Measurements from ENCODE around the gene CCDC51. TPM values are rescaled to one million over a fixed set of nuclear protein-coding genes. Genes with fewer than 3 reads are reported as not detected.
A peak's percentile ranks its signal among the peaks of the same experiment; 100 is the strongest.

Gene CCDC51
- total RNA-seq, 1 experiment from 2014 or later: 18.9 TPM

GRCh38 chr3:48470286-48470685 is 30.4 kb upstream of the CCDC51 start:
- Mint-ChIP-seq H3K27me3 (ENCODE audit: unreplicated experiment) (no peaks in the 10 kb centered on the region), H3K9me3 (ENCODE audit: low read depth, unreplicated experiment) (no peaks in the 10 kb centered on the region), H3K4me1 (ENCODE audit: low read depth, unreplicated experiment) (peaks cover 25% of the 10 kb centered on the region), H3K27ac (ENCODE audit: unreplicated experiment) (no peak overlapping the region), H3K4me3 (ENCODE audit: low read depth, unreplicated experiment) (peak overlapping the region; percentile 27), H3K36me3 (ENCODE audit: insufficient read depth, unreplicated experiment) (peaks cover 53% of the 10 kb centered on the region)
- no TSS peak for BruUV-seq (replicated peaks)
- CTCF ChIA-PET: no interaction called here
- intact Hi-C loops (cut with micrococcal nuclease; ENCODE audit: unreplicated experiment): no loop called here
- DNase-seq: no peak
- TF ChIP-seq CTCF (IDR thresholded peaks at IDR 0.05; ENCODE audit: unreplicated experiment): no peak

GRCh38 chr3:48469046-48469915 is 29.4 kb upstream of the CCDC51 start:
- Mint-ChIP-seq H3K9me3 (ENCODE audit: low read depth, unreplicated experiment) (no peaks in the 10 kb centered on the region), H3K36me3 (ENCODE audit: insufficient read depth, unreplicated experiment) (peaks cover 56% of the 10 kb centered on the region), H3K27ac (ENCODE audit: unreplicated experiment) (no peak overlapping the region), H3K27me3 (ENCODE audit: unreplicated experiment) (no peaks in the 10 kb centered on the region), H3K4me3 (ENCODE audit: low read depth, unreplicated experiment) (peak overlapping the region; percentile 27), H3K4me1 (ENCODE audit: low read depth, unreplicated experiment) (peaks cover 26% of the 10 kb centered on the region)
- no TSS peak for BruUV-seq (replicated peaks)
- CTCF ChIA-PET: interaction anchor here (0.5 kb wide), 2 partner anchors 120 to 162 kb away, joined by 5 to 17 read pairs; no protein-coding TSS in a partner anchor
- DNase-seq: no peak
- intact Hi-C loops (cut with micrococcal nuclease; ENCODE audit: unreplicated experiment): no loop called here
- TF ChIP-seq CTCF (IDR thresholded peaks at IDR 0.05; ENCODE audit: unreplicated experiment): no peak

- peaks cover 50% of the 10 kb centered on the region for H3K36me3 Mint-ChIP-seq (ENCODE audit: insufficient read depth, unreplicated experiment)
- H3K27ac Mint-ChIP-seq (ENCODE audit: unreplicated experiment): peak overlapping the region; percentile 68
- BruUV-seq (replicated peaks): no TSS peak
- DNase-seq: no peak
- intact Hi-C loops (cut with micrococcal nuclease; ENCODE audit: unreplicated experiment): no loop called here
- CTCF ChIA-PET: no interaction called here
- H3K4me3 Mint-ChIP-seq (ENCODE audit: low read depth, unreplicated experiment): no peak overlapping the region
- peaks cover 21% of the 10 kb centered on the region for H3K4me1 Mint-ChIP-seq (ENCODE audit: low read depth, unreplicated experiment)
- H3K27me3 Mint-ChIP-seq (ENCODE audit: unreplicated experiment): no peaks in the 10 kb centered on the region
- TF ChIP-seq CTCF (IDR thresholded peaks at IDR 0.05; ENCODE audit: unreplicated experiment): no peak
- no peaks in the 10 kb centered on the region for H3K9me3 Mint-ChIP-seq (ENCODE audit: low read depth, unreplicated experiment)
These were observed 28.4 kb upstream of the CCDC51 start for GRCh38 chr3:48468329-48468731.

GRCh38 chr3:48467473-48468267 is 27.8 kb upstream of the CCDC51 start:
- TF ChIP-seq CTCF (IDR thresholded peaks at IDR 0.05; ENCODE audit: unreplicated experiment): no peak
- no peaks in the 10 kb centered on the region for H3K9me3 Mint-ChIP-seq (ENCODE audit: low read depth, unreplicated experiment)
- peaks cover 18% of the 10 kb centered on the region for H3K4me1 Mint-ChIP-seq (ENCODE audit: low read depth, unreplicated experiment)
- H3K27ac Mint-ChIP-seq (ENCODE audit: unreplicated experiment): peak overlapping the region; percentile 68
- no peak overlapping the region for H3K4me3 Mint-ChIP-seq (ENCODE audit: low read depth, unreplicated experiment)
- no peak for DNase-seq
- CTCF ChIA-PET: no interaction called here
- H3K27me3 Mint-ChIP-seq (ENCODE audit: unreplicated experiment): no peaks in the 10 kb centered on the region
- H3K36me3 Mint-ChIP-seq (ENCODE audit: insufficient read depth, unreplicated experiment): peaks cover 44% of the 10 kb centered on the region
- BruUV-seq (replicated peaks): TSS peak; percentile 2
- intact Hi-C loops (cut with micrococcal nuclease; ENCODE audit: unreplicated experiment): no loop called here

Measured in Calu3 (cell line).